Measurements from ENCODE around the gene VEPH1. TPM values are rescaled to one million over a fixed set of nuclear protein-coding genes. Genes with fewer than 3 reads are reported as not detected.

The VEPH1 gene
- total and polyA plus RNA-seq, 12 donors: 0.07 to 0.85 (median 0.56) TPM; not detected in 5

DNA sequence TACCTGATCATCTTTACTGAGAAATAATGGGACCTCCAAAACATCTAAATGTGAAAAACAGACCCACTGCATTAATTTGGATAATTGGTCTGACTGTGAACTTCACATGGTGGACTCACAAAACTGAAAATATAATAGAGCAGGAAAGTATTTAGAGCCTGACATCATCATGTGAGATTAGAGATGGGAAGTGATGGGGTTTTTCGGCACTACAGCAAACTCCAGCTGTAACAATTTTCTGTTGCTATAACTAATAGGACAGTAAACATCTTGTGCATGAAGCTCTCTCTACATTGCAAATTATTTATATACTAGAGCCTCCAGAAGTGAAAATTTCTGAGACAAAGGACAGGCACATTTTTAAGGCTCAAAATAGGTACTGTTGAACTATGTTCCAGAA, 32.2 kb downstream of the VEPH1 start:
- intact Hi-C loops (cut with DNase I): no loop called here
- H3K27me3 ChIP-seq: no peaks in the 10 kb centered on the region
- TF ChIP-seq, protein P1, sequence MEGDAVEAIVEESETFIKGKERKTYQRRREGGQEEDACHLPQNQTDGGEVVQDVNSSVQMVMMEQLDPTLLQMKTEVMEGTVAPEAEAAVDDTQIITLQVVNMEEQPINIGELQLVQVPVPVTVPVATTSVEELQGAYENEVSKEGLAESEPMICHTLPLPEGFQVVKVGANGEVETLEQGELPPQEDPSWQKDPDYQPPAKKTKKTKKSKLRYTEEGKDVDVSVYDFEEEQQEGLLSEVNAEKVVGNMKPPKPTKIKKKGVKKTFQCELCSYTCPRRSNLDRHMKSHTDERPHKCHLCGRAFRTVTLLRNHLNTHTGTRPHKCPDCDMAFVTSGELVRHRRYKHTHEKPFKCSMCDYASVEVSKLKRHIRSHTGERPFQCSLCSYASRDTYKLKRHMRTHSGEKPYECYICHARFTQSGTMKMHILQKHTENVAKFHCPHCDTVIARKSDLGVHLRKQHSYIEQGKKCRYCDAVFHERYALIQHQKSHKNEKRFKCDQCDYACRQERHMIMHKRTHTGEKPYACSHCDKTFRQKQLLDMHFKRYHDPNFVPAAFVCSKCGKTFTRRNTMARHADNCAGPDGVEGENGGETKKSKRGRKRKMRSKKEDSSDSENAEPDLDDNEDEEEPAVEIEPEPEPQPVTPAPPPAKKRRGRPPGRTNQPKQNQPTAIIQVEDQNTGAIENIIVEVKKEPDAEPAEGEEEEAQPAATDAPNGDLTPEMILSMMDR (IDR thresholded peaks at IDR 0.05): no peak
- WGBS, 2 donors: 45 to 50% methylated on average over 1 of the region's 1 CpG
- no peak for DNase-seq
- peaks cover 0 to 24% (median 0%) of the 10 kb centered on the region in 9 donors for H3K4me1 ChIP-seq
- no peak overlapping the region for H3K4me3 ChIP-seq
- no peaks in the 10 kb centered on the region for H3K36me3 ChIP-seq
- no peaks in the 10 kb centered on the region for H3K9me3 ChIP-seq
- no peak for ATAC-seq
- no peak overlapping the region for H3K27ac ChIP-seq

DNA sequence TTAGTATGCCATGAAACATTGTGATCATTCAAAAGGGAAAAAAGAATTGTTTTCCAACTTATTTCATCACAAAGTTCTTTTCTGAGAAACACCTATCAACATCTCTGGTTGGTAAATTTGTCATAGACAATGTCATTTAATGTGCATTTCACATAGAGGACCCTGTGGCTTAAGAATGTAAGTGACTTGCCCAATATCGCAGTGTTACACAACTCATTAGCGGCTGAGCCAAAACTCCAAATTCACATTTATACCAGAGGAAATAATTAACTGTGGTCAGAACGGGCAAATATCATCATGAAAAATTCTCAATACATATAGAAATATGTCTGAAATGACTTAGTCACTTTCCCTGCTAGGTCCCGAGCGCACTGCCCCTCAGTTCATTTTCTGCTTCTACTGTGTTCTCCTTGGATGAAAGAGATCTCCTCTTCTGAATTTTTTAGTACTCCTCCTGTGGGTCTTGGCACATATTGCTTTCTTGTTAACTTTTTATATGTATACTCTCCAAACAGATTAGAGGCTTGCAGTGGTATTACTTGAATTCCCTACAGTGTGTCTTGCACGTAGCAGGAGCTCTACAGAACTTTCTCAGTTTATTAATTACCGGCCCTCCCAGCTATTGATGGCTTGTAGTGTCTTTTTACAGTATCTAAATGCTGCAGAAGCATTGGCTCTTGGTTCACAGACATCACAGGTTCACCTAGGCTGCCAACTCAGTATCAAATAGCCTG, 33.5 kb downstream of the VEPH1 start:
- H3K27me3 ChIP-seq: no peaks in the 10 kb centered on the region
- DNase-seq (no peak), ATAC-seq (no peak)
- H3K9me3 ChIP-seq: no peaks in the 10 kb centered on the region
- H3K4me1 ChIP-seq: peaks cover 0 to 24% (median 0%) of the 10 kb centered on the region in 9 donors
- intact Hi-C loops (cut with DNase I): no loop called here
- WGBS, 2 donors: 86 to 87% methylated on average over 7 of the region's 7 CpGs
- H3K4me3 ChIP-seq: no peak overlapping the region
- no peaks in the 10 kb centered on the region for H3K36me3 ChIP-seq
- TF ChIP-seq, protein P1 (IDR thresholded peaks at IDR 0.05): no peak
- no peak overlapping the region for H3K27ac ChIP-seq

DNA sequence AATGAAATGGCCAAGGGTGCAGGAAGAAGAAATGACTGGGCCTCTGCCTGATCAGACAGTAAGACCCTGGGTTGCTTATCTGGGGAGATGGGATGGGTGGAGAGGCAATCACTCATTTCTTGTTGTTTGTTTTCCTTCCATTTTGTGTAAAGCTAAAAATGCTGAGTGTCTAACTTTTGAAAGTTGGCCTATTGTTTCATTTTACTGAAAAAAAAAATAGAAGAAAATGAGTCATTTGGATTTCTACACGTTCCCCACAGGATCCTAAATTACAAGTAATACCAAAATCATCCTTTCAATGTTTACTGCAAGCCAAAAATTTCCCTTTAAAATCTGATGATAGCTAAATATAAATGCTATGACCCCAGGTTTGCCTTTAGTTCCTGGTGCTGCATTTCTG, 36.0 kb downstream of the VEPH1 start:
- peak in 1 of 8 donors; percentile 20 for ATAC-seq
- peak overlapping the region in 1 of 10 donors; percentile 37 for H3K27ac ChIP-seq
- TF ChIP-seq, protein P1 (IDR thresholded peaks at IDR 0.05): no peak
- peaks cover 0 to 4% (median 0%) of the 10 kb centered on the region in 7 donors for H3K27me3 ChIP-seq
- intact Hi-C loops (cut with DNase I): no loop called here
- no peaks in the 10 kb centered on the region for H3K36me3 ChIP-seq
- no peak for DNase-seq
- H3K9me3 ChIP-seq: no peaks in the 10 kb centered on the region
- H3K4me1 ChIP-seq: peaks cover 0 to 24% (median 0%) of the 10 kb centered on the region in 9 donors
- WGBS, 2 donors: 41 to 44% methylated on average over 1 of the region's 1 CpG
- no peak overlapping the region for H3K4me3 ChIP-seq

DNA sequence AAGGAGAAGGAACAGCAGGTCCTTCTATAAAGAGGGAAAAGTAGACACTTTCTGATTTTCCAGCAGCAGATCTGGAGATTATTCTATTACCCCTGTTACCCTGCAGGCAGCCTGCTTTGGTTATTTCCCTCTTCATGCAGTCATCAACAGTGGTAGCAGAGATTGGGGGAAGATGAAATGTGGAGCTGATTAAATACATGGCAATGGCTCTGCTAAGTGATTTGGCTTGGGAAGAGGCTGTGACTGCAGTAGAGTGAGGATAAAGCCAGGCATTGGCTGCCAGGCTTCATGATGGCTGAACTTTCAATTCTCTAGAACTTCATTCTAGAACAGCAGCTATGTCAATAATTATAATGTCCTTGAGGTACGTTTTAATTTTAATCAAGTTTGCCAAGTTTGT, 37.5 kb downstream of the VEPH1 start:
- TF ChIP-seq, protein P1 (IDR thresholded peaks at IDR 0.05): no peak
- Histone ChIP-seq H3K27me3 (peaks cover 0 to 8% (median 0%) of the 10 kb centered on the region in 7 donors), H3K9me3 (no peaks in the 10 kb centered on the region), H3K4me3 (no peak overlapping the region), H3K4me1 (peaks cover 0 to 24% (median 0%) of the 10 kb centered on the region in 9 donors), H3K36me3 (no peaks in the 10 kb centered on the region), H3K27ac (no peak overlapping the region)
- ATAC-seq: no peak
- no peak for DNase-seq
- 75 to 90% methylated on average over 1 of the region's 1 CpG for WGBS, 2 donors
- intact Hi-C loops (cut with DNase I): no loop called here
